Amniotic epithelial cell (primary cell): ENCODE results near the gene ZNF536.

ENCODE experiments used
- DNase-seq: peaks from one replicate; pipeline ENCODE4 v3.0.0-alpha.2; 2010; ENCODE audit warnings: low read depth

Gene ZNF536

GRCh38 chr19:30606114-30607050, 234.2 kb downstream of the ZNF536 start:
- no peak for DNase-seq
